Adrenal gland (tissue), 5 donors: ENCODE results near the gene DOK4.

Source experiments
- CTCF ChIP-seq, 6 experiments: fragments of 450-650 bp in 4 of 6; fragments of 200-600 bp in 2 of 6; sonication (generic) in 1 of 6; IDR thresholded peaks; 1 replicate in 5 of 6; 2 replicates in 1 of 6; pipeline versions ENCODE4 v1.5.1 to v1.8.0; 2016 to 2021; ENCODE audit warnings: antibody characterized with exemption in 6 of 6, mild to moderate bottlenecking in 2 of 6, moderate library complexity in 1 of 6
- POLR2A ChIP-seq, 2 donors: fragments of 450-650 bp; IDR thresholded peaks; one replicate each; pipeline ENCODE4 v1.6.1; 2017; ENCODE audit warnings: antibody characterized with exemption in 2 of 2, mild to moderate bottlenecking in 2 of 2, moderate library complexity in 1 of 2
- donor health status: DM: no; HTN: no; CAD: no.

GRCh38 chr16:57479976-57480753, 6.1 kb downstream of the DOK4 start:
- TF ChIP-seq CTCF (IDR thresholded peaks at IDR 0.05) (no peak), POLR2A (IDR thresholded peaks at IDR 0.05) (no peak)
